ENCODE data around the gene TNS3. TPM values are rescaled to one million over a fixed set of nuclear protein-coding genes. Genes with fewer than 3 reads are reported as not detected.

The TNS3 gene
- total and polyA plus RNA-seq, 2 of the 13 experiments (the other 11 are each of a cell fraction or from before 2014, with no cell fraction given): 52.9 to 55.7 TPM

DNA sequence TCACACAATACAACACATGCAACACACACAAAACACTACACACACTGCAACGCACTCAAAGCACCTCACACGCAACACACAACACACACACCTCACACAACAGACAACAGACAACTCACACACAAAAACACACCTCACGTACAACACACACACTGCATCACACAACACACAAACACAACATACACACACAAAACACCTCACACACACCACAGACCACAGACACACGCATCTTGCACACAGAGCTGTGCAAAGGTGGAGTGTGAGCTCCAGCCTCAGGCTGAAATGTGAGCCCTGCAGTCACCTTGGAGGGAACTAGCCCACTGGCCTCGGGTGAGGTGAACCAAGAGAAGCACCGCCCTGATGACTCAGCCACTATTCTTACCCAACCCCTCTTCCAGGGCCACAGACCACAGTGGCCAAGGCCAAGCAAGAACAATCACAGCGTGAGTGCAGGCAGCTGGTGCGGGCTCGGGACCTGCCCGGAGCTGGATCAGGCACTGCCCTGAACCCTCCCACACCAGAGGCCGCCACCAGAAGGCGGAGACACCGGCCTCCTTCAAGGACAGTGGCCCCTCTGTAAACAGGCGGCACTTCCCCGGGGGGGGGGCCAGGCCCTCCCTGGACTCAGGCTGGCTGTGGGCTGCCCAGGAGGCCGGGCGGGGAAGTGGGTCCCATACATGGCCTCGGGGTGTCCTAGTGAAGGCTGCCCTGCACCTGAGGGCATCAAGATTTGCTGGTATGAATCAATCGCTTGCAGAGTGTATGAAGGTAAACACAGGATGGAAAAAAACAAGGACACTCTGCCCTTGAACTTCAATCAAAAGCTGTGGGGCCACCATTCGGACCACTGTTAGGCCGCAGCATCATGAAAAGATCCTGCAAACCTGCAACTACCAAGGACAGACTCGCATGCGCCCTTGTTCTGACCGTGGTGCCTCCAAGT, 106.7 kb downstream of the TNS3 start (continued):
- TF ChIP-seq, protein P1, sequence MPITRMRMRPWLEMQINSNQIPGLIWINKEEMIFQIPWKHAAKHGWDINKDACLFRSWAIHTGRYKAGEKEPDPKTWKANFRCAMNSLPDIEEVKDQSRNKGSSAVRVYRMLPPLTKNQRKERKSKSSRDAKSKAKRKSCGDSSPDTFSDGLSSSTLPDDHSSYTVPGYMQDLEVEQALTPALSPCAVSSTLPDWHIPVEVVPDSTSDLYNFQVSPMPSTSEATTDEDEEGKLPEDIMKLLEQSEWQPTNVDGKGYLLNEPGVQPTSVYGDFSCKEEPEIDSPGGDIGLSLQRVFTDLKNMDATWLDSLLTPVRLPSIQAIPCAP (CRISPR knock-in tag; IDR thresholded peaks at IDR 0.05; ENCODE audit: low read depth): no peak
- TF ChIP-seq, protein P2, sequence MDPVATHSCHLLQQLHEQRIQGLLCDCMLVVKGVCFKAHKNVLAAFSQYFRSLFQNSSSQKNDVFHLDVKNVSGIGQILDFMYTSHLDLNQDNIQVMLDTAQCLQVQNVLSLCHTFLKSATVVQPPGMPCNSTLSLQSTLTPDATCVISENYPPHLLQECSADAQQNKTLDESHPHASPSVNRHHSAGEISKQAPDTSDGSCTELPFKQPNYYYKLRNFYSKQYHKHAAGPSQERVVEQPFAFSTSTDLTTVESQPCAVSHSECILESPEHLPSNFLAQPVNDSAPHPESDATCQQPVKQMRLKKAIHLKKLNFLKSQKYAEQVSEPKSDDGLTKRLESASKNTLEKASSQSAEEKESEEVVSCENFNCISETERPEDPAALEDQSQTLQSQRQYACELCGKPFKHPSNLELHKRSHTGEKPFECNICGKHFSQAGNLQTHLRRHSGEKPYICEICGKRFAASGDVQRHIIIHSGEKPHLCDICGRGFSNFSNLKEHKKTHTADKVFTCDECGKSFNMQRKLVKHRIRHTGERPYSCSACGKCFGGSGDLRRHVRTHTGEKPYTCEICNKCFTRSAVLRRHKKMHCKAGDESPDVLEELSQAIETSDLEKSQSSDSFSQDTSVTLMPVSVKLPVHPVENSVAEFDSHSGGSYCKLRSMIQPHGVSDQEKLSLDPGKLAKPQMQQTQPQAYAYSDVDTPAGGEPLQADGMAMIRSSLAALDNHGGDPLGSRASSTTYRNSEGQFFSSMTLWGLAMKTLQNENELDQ (CRISPR knock-in tag; IDR thresholded peaks at IDR 0.05; ENCODE audit: borderline replicate concordance): no peak
- no peak for TF ChIP-seq ZBTB1 (CRISPR knock-in tag; IDR thresholded peaks at IDR 0.05; ENCODE audit: borderline replicate concordance)
- TF ChIP-seq ZNF784 (CRISPR knock-in tag; IDR thresholded peaks at IDR 0.05; ENCODE audit: borderline replicate concordance): peak; percentile 98
- no peak; the same call in 1 of the 2 replicates for TF ChIP-seq ZSCAN29 (CRISPR knock-in tag; conservative IDR thresholded peaks at IDR 0.05)
- TF ChIP-seq, protein P3, sequence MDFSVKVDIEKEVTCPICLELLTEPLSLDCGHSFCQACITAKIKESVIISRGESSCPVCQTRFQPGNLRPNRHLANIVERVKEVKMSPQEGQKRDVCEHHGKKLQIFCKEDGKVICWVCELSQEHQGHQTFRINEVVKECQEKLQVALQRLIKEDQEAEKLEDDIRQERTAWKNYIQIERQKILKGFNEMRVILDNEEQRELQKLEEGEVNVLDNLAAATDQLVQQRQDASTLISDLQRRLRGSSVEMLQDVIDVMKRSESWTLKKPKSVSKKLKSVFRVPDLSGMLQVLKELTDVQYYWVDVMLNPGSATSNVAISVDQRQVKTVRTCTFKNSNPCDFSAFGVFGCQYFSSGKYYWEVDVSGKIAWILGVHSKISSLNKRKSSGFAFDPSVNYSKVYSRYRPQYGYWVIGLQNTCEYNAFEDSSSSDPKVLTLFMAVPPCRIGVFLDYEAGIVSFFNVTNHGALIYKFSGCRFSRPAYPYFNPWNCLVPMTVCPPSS (IDR thresholded peaks at IDR 0.05): no peak
- TF ChIP-seq, protein P4, sequence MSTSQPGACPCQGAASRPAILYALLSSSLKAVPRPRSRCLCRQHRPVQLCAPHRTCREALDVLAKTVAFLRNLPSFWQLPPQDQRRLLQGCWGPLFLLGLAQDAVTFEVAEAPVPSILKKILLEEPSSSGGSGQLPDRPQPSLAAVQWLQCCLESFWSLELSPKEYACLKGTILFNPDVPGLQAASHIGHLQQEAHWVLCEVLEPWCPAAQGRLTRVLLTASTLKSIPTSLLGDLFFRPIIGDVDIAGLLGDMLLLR (CRISPR knock-in tag; IDR thresholded peaks at IDR 0.05): no peak
- 0 out of 2 replicates have a peak, but pooled peaks have one; percentile 75 for TF ChIP-seq NONO (IDR thresholded peaks at IDR 0.05)
- TF ChIP-seq NONO (CRISPR knock-in tag; conservative IDR thresholded peaks at IDR 0.05): peak; percentile 97
- 0 out of 2 replicates have a peak, but pooled peaks have one; percentile 54 for TF ChIP-seq ZNF232 (CRISPR knock-in tag; IDR thresholded peaks at IDR 0.05; ENCODE audit: borderline replicate concordance)
- TF ChIP-seq IRF2 (CRISPR knock-in tag; IDR thresholded peaks at IDR 0.05): peak; percentile 91
- peak; percentile 65; the same call in 1 of the 2 replicates for TF ChIP-seq NCOA1 (CRISPR knock-in tag; IDR thresholded peaks at IDR 0.05)
- TF ChIP-seq GPN1 (CRISPR knock-in tag; IDR thresholded peaks at IDR 0.05; ENCODE audit: borderline replicate concordance): no peak
- TF ChIP-seq, protein P5, sequence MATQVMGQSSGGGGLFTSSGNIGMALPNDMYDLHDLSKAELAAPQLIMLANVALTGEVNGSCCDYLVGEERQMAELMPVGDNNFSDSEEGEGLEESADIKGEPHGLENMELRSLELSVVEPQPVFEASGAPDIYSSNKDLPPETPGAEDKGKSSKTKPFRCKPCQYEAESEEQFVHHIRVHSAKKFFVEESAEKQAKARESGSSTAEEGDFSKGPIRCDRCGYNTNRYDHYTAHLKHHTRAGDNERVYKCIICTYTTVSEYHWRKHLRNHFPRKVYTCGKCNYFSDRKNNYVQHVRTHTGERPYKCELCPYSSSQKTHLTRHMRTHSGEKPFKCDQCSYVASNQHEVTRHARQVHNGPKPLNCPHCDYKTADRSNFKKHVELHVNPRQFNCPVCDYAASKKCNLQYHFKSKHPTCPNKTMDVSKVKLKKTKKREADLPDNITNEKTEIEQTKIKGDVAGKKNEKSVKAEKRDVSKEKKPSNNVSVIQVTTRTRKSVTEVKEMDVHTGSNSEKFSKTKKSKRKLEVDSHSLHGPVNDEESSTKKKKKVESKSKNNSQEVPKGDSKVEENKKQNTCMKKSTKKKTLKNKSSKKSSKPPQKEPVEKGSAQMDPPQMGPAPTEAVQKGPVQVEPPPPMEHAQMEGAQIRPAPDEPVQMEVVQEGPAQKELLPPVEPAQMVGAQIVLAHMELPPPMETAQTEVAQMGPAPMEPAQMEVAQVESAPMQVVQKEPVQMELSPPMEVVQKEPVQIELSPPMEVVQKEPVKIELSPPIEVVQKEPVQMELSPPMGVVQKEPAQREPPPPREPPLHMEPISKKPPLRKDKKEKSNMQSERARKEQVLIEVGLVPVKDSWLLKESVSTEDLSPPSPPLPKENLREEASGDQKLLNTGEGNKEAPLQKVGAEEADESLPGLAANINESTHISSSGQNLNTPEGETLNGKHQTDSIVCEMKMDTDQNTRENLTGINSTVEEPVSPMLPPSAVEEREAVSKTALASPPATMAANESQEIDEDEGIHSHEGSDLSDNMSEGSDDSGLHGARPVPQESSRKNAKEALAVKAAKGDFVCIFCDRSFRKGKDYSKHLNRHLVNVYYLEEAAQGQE (IDR thresholded peaks at IDR 0.05; ENCODE audit: borderline replicate concordance in 1 of 2, low read depth in 1 of 2, low read length in 2 of 2): 0 out of 4 replicates have a peak, but pooled peaks of 1 of the 2 experiments have one; percentile 5
- TF ChIP-seq, protein P6, sequence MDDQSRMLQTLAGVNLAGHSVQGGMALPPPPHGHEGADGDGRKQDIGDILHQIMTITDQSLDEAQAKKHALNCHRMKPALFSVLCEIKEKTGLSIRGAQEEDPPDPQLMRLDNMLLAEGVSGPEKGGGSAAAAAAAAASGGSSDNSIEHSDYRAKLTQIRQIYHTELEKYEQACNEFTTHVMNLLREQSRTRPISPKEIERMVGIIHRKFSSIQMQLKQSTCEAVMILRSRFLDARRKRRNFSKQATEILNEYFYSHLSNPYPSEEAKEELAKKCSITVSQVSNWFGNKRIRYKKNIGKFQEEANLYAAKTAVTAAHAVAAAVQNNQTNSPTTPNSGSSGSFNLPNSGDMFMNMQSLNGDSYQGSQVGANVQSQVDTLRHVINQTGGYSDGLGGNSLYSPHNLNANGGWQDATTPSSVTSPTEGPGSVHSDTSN (CRISPR knock-in tag; IDR thresholded peaks at IDR 0.05; ENCODE audit: borderline replicate concordance): no peak

All from HepG2 (cell line).